Right kidney (tissue), 1 donor: ENCODE results near the gene LGR4.

Experiments used
- DNase-seq: peaks from one replicate; pipeline ENCODE4 v3.0.0-alpha.2; 2016

The LGR4 gene

GRCh38 chr11:27401833-27402316 lies 70.7 kb downstream of the LGR4 start:
- DNase-seq: no peak

GRCh38 chr11:27401280-27401832 lies 71.2 kb downstream of the LGR4 start:
- no peak for DNase-seq

GRCh38 chr11:27398400-27398770 lies 74.2 kb downstream of the LGR4 start:
- DNase-seq: no peak

GRCh38 chr11:27397624-27398399 lies 74.8 kb downstream of the LGR4 start:
- DNase-seq: no peak

GRCh38 chr11:27396259-27396839 lies 76.2 kb downstream of the LGR4 start:
- no peak for DNase-seq

GRCh38 chr11:27395556-27396258 lies 76.9 kb downstream of the LGR4 start:
- DNase-seq: no peak

GRCh38 chr11:27394781-27395228 lies 77.8 kb downstream of the LGR4 start:
- DNase-seq: no peak

GRCh38 chr11:27392278-27393114 lies 80.1 kb downstream of the LGR4 start:
- DNase-seq: no peak

GRCh38 chr11:27391331-27392015 lies 81.1 kb downstream of the LGR4 start:
- no peak for DNase-seq

- DNase-seq: no peak
These were observed 82.0 kb downstream of the LGR4 start for GRCh38 chr11:27390318-27391295.

GRCh38 chr11:27388869-27389268 lies 83.7 kb downstream of the LGR4 start:
- DNase-seq: no peak

- no peak for DNase-seq
These were observed 84.6 kb downstream of the LGR4 start for GRCh38 chr11:27388001-27388400.

- no peak for DNase-seq
These were observed 85.2 kb downstream of the LGR4 start for GRCh38 chr11:27387362-27387761.

GRCh38 chr11:27386181-27386845 lies 86.3 kb downstream of the LGR4 start:
- DNase-seq: no peak

- DNase-seq: no peak
These were observed 87.3 kb downstream of the LGR4 start for GRCh38 chr11:27385245-27385644.

- DNase-seq: no peak
These were observed 88.4 kb downstream of the LGR4 start for GRCh38 chr11:27384227-27384626.

GRCh38 chr11:27383645-27384044 lies 88.9 kb downstream of the LGR4 start:
- no peak for DNase-seq

GRCh38 chr11:27381238-27381666 lies 91.3 kb downstream of the LGR4 start:
- DNase-seq: no peak

- no peak for DNase-seq
These were observed 91.8 kb downstream of the LGR4 start for GRCh38 chr11:27380771-27381170.

- DNase-seq: no peak
These were observed 93.1 kb downstream of the LGR4 start for GRCh38 chr11:27379449-27379848.
